ENCODE data around the gene TRIM17.

Gene TRIM17

DNA sequence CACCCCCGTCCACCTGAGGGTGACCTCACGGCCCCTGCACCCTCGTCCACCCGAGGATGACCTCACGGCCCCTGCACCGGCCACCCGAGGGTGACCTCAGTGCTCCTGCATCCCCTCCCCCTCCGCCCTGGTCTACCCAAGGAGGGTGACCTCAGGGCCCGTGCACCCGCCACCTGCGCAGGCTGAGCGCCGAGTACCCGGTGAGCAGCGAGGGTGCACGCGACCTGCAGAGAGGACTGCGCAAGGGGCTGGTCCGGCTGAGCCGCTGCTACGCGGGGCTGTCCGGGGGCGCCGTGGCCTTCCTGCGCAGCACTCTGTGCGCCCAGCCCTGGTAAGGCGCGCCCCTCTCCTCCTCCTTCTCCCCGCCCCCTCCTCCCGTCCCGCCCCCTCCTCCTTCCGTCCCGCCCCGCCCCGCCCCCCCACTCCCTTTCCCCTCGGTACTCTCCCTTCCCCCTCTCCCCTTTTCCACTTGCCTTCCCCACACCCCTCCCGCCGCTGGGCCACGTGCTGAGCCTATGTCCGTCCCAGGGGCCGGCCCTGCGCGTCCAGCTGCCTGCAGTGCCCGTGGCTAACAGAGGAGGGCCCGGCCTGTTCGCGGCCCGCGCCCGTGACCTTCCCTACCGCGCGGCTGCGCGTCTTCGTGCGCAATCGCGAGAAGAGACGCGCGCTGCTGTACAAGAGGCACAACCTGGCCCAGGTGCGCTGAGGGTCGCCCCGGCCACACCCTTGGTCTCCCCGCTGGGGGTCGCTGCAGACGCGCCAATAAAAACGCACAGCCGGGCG lies 38.4 kb downstream of the TRIM17 start:
- DNase-seq (ENCODE audit: low spot score) = no peak

DNA sequence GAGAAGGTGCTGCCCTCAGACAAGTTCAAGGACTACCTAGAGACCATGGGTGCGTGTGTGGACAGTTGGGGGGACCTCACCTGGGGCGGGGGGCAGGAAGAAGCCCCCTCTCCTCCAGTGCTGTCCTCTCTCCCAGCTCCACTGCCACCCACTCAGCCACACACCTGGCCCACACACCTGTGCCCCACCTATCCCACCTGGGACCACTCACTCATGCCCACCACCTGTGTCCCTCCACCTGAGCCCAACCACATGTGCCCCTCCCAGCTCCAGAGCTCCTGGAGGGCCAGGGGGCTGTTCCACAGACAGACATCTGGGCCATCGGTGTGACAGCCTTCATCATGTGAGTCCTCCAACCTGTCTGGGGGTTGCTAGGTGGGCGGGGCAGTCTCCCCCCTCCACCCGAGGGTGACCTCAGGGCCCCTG lies 39.0 kb downstream of the TRIM17 start:
- no peak for DNase-seq (ENCODE audit: low spot score)

DNA sequence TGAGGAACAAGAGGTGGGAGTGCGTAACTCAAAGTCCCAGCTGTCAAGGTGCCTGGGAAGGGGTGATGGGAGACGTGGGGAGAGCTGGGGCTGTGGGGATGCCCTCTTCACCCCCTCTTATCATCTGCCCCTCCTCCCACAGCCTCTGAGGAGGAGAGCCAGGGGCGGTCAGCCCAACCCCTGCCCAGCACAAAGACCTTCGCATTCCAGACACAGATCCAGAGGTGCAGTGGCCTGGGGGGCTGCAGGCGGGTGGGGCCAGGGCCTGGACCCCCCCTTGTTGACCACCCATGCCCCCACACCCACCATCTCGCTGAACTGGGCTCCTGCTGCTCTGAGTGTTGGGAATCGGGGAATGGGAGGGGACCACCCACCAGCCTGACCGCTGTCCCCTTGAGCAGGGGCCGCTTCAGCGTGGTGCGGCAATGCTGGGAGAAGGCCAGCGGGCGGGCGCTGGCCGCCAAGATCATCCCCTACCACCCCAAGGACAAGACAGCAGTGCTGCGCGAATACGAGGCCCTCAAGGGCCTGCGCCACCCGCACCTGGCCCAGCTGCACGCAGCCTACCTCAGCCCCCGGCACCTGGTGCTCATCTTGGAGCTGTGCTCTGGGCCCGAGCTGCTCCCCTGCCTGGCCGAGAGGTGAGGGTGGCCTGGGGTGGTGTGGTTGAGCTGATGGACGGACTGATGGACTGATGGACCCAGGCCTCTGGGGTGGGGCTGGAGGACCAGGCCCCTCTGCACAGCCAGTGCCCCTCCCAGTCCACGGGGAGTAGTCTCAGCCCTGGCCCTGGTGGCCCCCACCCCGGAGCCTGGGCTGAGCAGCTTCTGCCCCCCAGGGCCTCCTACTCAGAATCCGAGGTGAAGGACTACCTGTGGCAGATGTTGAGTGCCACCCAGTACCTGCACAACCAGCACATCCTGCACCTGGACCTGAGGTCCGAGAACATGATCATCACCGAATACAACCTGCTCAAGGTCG lies 39.7 kb downstream of the TRIM17 start:
- DNase-seq (ENCODE audit: low spot score) = no peak

- no peak for DNase-seq (ENCODE audit: low spot score)
Observed at GRCh38 chr1:228376262-228376628, 40.4 kb downstream of the TRIM17 start.

DNA sequence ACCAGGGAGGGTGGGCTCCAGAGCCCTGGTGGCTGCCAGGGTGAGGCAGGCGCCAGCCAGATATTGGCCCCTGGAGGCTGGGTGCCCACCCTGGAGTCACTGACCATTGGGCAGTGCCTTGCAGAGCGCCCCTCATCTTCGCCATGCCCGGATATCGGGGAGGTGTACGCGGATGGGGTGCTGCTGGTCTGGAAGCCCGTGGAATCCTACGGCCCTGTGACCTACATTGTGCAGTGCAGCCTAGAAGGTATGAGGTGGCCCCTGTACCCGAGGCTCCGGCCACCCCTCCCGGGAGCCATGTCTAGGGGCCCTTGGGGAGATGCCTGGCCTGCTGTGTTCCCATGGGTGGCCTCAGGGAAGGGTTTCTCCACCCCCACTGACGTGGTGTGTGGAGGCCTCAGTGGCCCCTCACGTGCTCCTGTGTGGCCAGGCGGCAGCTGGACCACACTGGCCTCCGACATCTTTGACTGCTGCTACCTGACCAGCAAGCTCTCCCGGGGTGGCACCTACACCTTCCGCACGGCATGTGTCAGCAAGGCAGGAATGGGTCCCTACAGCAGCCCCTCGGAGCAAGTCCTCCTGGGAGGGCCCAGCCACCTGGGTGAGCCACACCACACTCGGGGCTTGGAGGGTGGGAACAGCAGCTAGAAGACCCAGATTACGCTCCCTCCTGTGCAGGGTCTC lies 40.9 kb downstream of the TRIM17 start:
- DNase-seq (ENCODE audit: low spot score) = no peak

- no peak for DNase-seq (ENCODE audit: low spot score)
Observed at GRCh38 chr1:228374711-228375577, 41.7 kb downstream of the TRIM17 start.

- DNase-seq (ENCODE audit: low spot score) = no peak
Observed at GRCh38 chr1:228373681-228374571, 42.7 kb downstream of the TRIM17 start.

GRCh38 chr1:228373004-228373680 lies 43.5 kb downstream of the TRIM17 start:
- no peak for DNase-seq (ENCODE audit: low spot score)

DNA sequence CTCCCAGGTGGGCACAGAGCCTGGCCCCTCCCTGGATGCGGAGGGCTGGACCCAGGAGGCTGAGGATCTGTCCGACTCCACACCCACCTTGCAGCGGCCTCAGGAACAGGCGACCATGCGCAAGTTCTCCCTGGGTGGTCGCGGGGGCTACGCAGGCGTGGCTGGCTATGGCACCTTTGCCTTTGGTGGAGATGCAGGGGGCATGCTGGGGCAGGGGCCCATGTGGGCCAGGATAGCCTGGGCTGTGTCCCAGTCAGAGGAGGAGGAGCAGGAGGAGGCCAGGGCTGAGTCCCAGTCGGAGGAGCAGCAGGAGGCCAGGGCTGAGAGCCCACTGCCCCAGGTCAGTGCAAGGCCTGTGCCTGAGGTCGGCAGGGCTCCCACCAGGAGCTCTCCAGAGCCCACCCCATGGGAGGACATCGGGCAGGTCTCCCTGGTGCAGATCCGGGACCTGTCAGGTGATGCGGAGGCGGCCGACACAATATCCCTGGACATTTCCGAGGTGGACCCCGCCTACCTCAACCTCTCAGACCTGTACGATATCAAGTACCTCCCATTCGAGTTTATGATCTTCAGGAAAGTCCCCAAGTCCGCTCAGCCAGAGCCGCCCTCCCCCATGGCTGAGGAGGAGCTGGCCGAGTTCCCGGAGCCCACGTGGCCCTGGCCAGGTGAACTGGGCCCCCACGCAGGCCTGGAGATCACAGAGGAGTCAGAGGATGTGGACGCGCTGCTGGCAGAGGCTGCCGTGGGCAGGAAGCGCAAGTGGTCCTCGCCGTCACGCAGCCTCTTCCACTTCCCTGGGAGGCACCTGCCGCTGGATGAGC lies 44.3 kb downstream of the TRIM17 start:
- DNase-seq (ENCODE audit: low spot score) = no peak

DNA sequence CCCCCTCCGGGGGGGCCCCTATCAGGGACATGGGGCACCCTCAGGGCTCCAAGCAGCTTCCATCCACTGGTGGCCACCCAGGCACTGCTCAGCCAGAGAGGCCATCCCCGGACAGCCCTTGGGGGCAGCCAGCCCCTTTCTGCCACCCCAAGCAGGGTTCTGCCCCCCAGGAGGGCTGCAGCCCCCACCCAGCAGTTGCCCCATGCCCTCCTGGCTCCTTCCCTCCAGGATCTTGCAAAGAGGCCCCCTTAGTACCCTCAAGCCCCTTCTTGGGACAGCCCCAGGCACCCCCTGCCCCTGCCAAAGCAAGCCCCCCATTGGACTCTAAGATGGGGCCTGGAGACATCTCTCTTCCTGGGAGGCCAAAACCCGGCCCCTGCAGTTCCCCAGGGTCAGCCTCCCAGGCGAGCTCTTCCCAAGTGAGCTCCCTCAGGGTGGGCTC lies 44.9 kb downstream of the TRIM17 start:
- DNase-seq (ENCODE audit: low spot score) = no peak

GRCh38 chr1:228370941-228371740 lies 45.5 kb downstream of the TRIM17 start:
- no peak for DNase-seq (ENCODE audit: low spot score)

DNA sequence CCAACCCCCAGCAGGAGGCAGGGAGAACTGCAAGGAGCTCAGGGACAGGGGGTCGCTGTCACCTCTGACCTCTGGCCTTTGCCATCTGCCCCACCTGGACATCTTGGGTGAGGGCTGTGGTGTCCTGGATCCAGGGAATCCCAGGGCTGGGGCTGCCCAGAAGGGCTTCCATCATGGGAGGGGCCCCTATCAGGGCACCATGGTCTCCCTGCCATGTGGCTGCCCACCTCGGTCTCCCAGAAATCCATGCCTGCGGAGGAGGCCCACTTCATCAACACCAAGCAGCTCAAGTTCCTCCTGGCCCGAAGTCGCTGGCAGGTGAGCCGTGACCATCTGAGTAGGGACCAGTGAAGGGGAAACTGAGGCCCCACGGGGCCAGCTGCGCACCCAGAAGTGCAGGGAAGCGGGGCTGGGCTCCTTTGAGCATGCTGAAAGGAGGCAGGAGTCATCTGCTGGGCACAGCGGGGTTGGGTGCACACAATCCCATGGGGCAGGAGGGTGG lies 46.2 kb downstream of the TRIM17 start:
- no peak for DNase-seq (ENCODE audit: low spot score)

GRCh38 chr1:228369608-228370438 lies 46.8 kb downstream of the TRIM17 start:
- no peak for DNase-seq (ENCODE audit: low spot score)

- DNase-seq (ENCODE audit: low spot score) = no peak
Observed at GRCh38 chr1:228368801-228369607, 47.7 kb downstream of the TRIM17 start.

- DNase-seq (ENCODE audit: low spot score) = no peak
Observed at GRCh38 chr1:228367798-228368791, 48.6 kb downstream of the TRIM17 start.
